T-helper 17 cell (primary cell): ENCODE data around the gene SAMD4B. TPM values are rescaled to one million over a fixed set of nuclear protein-coding genes. Genes with fewer than 3 reads are reported as not detected.

Experiments used
- ATAC-seq: fragments of 150-1000 bp; cut with Tn5 transposase; 2 replicates; pipeline ENCODE4 v1.10.0; 2021; ENCODE audit warnings: mild to moderate bottlenecking, moderate library complexity
- DNase-seq, 3 donors: peaks; one replicate each; pipeline versions ENCODE4 v3.0.0 to v3.0.0-alpha.2; 2020 to 2021
- H3K9me3 ChIP-seq: one replicate; pipeline ENCODE4 v1.7.0; 2013; ENCODE audit warnings: low read length, mild to moderate bottlenecking; ENCODE audit not compliant: control insufficient read depth, poor library complexity, severe bottlenecking
- H3K27ac Mint-ChIP-seq: one replicate; pipeline ENCODE4 v1.8.0; 2022; ENCODE audit warnings: mild to moderate bottlenecking, moderate library complexity, mixed read lengths
- H3K27me3 Mint-ChIP-seq: one replicate; pipeline ENCODE4 v1.8.0; 2022; ENCODE audit warnings: mixed read lengths
- H3K36me3 Mint-ChIP-seq: one replicate; pipeline ENCODE4 v1.8.0; 2022; ENCODE audit warnings: low read depth, mixed read lengths
- H3K4me1 Mint-ChIP-seq: one replicate; pipeline ENCODE4 v1.8.0; 2022; ENCODE audit warnings: mild to moderate bottlenecking, mixed read lengths
- H3K4me3 Mint-ChIP-seq: one replicate; pipeline ENCODE4 v1.8.0; 2022; ENCODE audit warnings: mild to moderate bottlenecking, moderate library complexity, mixed read lengths
- total RNA-seq, 4 donors: library from RNA in 2 of 4; stranded (reverse) in 2 of 4; gene quantifications; one replicate each; pipeline ENCODE4 v1.2.3 and lab custom pipeline; 2022 to 2026

SAMD4B gene
- total RNA-seq, 2 donors from 2014 or later: 64.2 to 93.2 TPM

GRCh38 chr19:39388657-39389056, 46.4 kb downstream of the SAMD4B start:
- Mint-ChIP-seq H3K27me3 (no peaks in the 10 kb centered on the region), H3K36me3 (peaks cover 8% of the 10 kb centered on the region)

GRCh38 chr19:39389631-39390414, 47.6 kb downstream of the SAMD4B start:
- H3K9me3 ChIP-seq: no peaks in the 10 kb centered on the region
- peak overlapping the region; percentile 98 for H3K4me3 Mint-ChIP-seq
- peaks cover 29% of the 10 kb centered on the region for H3K4me1 Mint-ChIP-seq
- H3K36me3 Mint-ChIP-seq: peaks cover 8% of the 10 kb centered on the region
- no peak for DNase-seq
- H3K27ac Mint-ChIP-seq: peak overlapping the region; percentile 97
- ATAC-seq: no peak
- no peaks in the 10 kb centered on the region for H3K27me3 Mint-ChIP-seq

More at GRCh38 chr19:39388657-39389056, 46.4 kb downstream of the SAMD4B start:
- no peaks in the 10 kb centered on the region for H3K9me3 ChIP-seq
- no peak for ATAC-seq
- Mint-ChIP-seq H3K4me3 (peak overlapping the region; percentile 98), H3K4me1 (peaks cover 24% of the 10 kb centered on the region), H3K27ac (peak overlapping the region; percentile 97)
- DNase-seq: no peak

- Mint-ChIP-seq H3K27me3 (no peaks in the 10 kb centered on the region), H3K4me3 (peak overlapping the region; percentile 98), H3K4me1 (peaks cover 33% of the 10 kb centered on the region), H3K27ac (peak overlapping the region; percentile 97), H3K36me3 (peaks cover 8% of the 10 kb centered on the region)
- H3K9me3 ChIP-seq: no peaks in the 10 kb centered on the region
- ATAC-seq (no peak), DNase-seq (peak in 2 of 3 donors; percentile 74 to 75)
Observed at GRCh38 chr19:39390451-39390750, 48.2 kb downstream of the SAMD4B start.

- Mint-ChIP-seq H3K36me3 (peaks cover 8% of the 10 kb centered on the region), H3K4me3 (peak within 1 kb of the TSS; percentile 98), H3K4me1 (peaks cover 33% of the 10 kb centered on the region), H3K27ac (peak within 1 kb of the TSS; percentile 97), H3K27me3 (no peaks in the 10 kb centered on the region)
- no peaks in the 10 kb centered on the region for H3K9me3 ChIP-seq
- ATAC-seq (peak; percentile 92), DNase-seq (peak; percentile 87 to 95 (median 88))
Observed at GRCh38 chr19:39390751-39391437, 48.7 kb downstream of the SAMD4B start, which contains the start of the genes MED29 and PAF1. Gene MED29, plus strand, starts transcription at chr19:39391378. Its CDS starts 45 bp downstream, at chr19:39391423. Gene PAF1, minus strand, starts transcription at chr19:39391106. Its CDS starts 242 bp downstream, at chr19:39390864.

- ATAC-seq: peak; percentile 52
- Mint-ChIP-seq H3K4me1 (peaks cover 43% of the 10 kb centered on the region), H3K27ac (peak overlapping the region; percentile 99)
Observed at GRCh38 chr19:39397360-39398296, 55.4 kb downstream of the SAMD4B start.

GRCh38 chr19:39398297-39398864, 56.2 kb downstream of the SAMD4B start:
- DNase-seq (no peak), ATAC-seq (no peak)
- Mint-ChIP-seq H3K27ac (peak overlapping the region; percentile 99), H3K4me1 (peaks cover 45% of the 10 kb centered on the region), H3K27me3 (no peaks in the 10 kb centered on the region), H3K4me3 (peak overlapping the region; percentile 71), H3K36me3 (no peaks in the 10 kb centered on the region)
- no peaks in the 10 kb centered on the region for H3K9me3 ChIP-seq

More at GRCh38 chr19:39397360-39398296, 55.4 kb downstream of the SAMD4B start:
- peak overlapping the region; percentile 71 for H3K4me3 Mint-ChIP-seq
- peak; percentile 85 to 94 (median 89) for DNase-seq
- no peaks in the 10 kb centered on the region for H3K36me3 Mint-ChIP-seq
- no peaks in the 10 kb centered on the region for H3K9me3 ChIP-seq
- no peaks in the 10 kb centered on the region for H3K27me3 Mint-ChIP-seq

- Mint-ChIP-seq H3K36me3 (no peaks in the 10 kb centered on the region), H3K27me3 (no peaks in the 10 kb centered on the region), H3K4me1 (peaks cover 45% of the 10 kb centered on the region), H3K27ac (peak overlapping the region; percentile 99), H3K4me3 (peak overlapping the region; percentile 41)
- ATAC-seq (no peak), DNase-seq (no peak)
- no peaks in the 10 kb centered on the region for H3K9me3 ChIP-seq
Observed at GRCh38 chr19:39399668-39400050, 57.4 kb downstream of the SAMD4B start.

GRCh38 chr19:39400061-39400460, 57.8 kb downstream of the SAMD4B start:
- no peaks in the 10 kb centered on the region for H3K9me3 ChIP-seq
- Mint-ChIP-seq H3K4me3 (peak overlapping the region; percentile 41), H3K4me1 (peaks cover 41% of the 10 kb centered on the region), H3K27me3 (no peaks in the 10 kb centered on the region), H3K27ac (peak overlapping the region; percentile 99), H3K36me3 (no peaks in the 10 kb centered on the region)
- ATAC-seq: no peak
- no peak for DNase-seq

- no peaks in the 10 kb centered on the region for H3K9me3 ChIP-seq
- Mint-ChIP-seq H3K27ac (peak overlapping the region; percentile 99), H3K36me3 (peaks cover under 1% of the 10 kb centered on the region), H3K4me3 (peak overlapping the region; percentile 89), H3K27me3 (no peaks in the 10 kb centered on the region), H3K4me1 (peaks cover 40% of the 10 kb centered on the region)
- ATAC-seq (no peak), DNase-seq (no peak)
Observed at GRCh38 chr19:39401070-39401548, 58.9 kb downstream of the SAMD4B start.

- ATAC-seq (peak; percentile 63), DNase-seq (peak; percentile 68 to 88 (median 74))
- H3K27me3 Mint-ChIP-seq: no peaks in the 10 kb centered on the region
- peaks cover 3% of the 10 kb centered on the region for H3K36me3 Mint-ChIP-seq
- H3K27ac Mint-ChIP-seq: peak overlapping the region; percentile 99
- peaks cover 44% of the 10 kb centered on the region for H3K4me1 Mint-ChIP-seq
- no peaks in the 10 kb centered on the region for H3K9me3 ChIP-seq
- H3K4me3 Mint-ChIP-seq: peak overlapping the region; percentile 89
Observed at GRCh38 chr19:39401549-39402345, 59.5 kb downstream of the SAMD4B start.

GRCh38 chr19:39402346-39403300, 60.4 kb downstream of the SAMD4B start:
- no peaks in the 10 kb centered on the region for H3K27me3 Mint-ChIP-seq
- peak; percentile 5 for ATAC-seq
- peak overlapping the region; percentile 99 for H3K27ac Mint-ChIP-seq
- H3K4me3 Mint-ChIP-seq: peak overlapping the region; percentile 89
- H3K36me3 Mint-ChIP-seq: peaks cover 3% of the 10 kb centered on the region
- H3K4me1 Mint-ChIP-seq: peaks cover 48% of the 10 kb centered on the region
- H3K9me3 ChIP-seq: no peaks in the 10 kb centered on the region
- peak; percentile 61 to 83 (median 76) for DNase-seq
